Stimulated activated CD8-positive, alpha-beta memory T cell treated with anti-CD3 and anti-CD28 coated beads, Interleukin-12 subunit alpha, Interleukin-12 subunit beta, amount 100 ng/mL, for 24 hours (primary cell): Measurements from ENCODE around the gene ORM1.

ENCODE experiments used
- DNase-seq: peaks from one replicate; pipeline ENCODE4 v3.0.0-alpha.2; 2020; ENCODE audit errors: extremely low read depth

ORM1 gene

DNA sequence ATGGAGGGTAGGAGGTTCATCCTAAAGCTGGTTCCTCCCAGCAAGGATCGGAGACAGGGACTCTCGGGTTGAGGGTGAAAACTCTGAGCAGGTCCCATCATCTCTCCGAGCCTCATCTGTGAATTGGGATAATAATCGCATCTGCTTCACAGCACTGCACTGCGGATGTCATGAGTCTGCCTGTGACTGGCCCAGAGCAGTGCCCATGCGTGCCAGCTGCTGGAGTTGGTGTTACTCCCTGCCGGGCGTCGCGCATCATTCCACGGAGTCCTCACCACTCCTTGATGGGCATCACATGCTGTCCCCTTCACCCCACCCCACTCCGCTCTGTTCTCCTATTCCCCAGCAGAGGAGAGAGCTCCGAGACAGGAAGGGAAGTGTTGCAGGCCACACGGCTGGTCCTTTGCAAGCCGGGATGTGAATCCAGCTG, 35.1 kb upstream of the ORM1 start:
- DNase-seq, result no peak

DNA sequence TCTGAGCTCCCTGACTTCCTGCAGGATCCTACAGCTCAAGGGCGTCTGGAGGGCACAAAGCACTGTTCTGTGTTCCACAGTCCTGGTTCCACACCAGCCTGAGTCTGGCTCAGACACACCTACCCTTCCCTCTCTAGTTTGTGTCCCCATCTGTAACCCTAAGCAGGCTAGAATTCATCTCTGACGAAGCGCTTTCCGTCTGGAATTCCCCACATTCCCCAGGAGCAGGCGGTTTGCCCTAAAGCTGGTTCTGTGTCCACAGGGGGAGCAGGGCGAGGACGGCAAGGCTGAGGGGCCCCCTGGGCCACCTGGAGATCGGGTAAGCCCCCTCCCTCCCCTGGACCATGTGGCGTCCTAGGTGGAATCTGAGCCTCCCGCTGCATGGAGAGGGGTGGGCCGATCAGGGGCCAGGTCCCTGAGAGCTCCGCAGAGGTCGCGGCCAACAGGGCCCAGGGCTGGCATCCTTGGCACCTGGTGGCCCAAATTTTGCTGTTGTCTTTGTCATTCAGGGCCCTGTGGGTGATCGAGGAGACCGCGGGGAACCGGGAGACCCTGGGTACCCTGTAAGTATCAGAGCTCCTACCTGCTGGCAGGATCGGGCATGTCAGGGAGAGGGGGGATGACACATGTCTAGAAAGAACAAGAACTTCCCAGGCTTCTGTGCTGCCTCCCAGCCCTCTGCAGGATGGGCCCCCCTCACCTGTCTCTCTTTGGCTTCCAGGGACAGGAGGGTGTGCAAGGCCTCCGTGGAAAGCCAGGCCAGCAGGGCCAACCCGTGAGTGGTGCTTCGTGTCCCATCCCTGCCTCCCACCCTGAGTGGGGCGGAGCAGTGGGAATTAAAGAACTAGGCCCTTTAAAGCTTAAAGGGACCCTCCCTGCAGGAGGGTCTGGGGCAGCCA, 34.5 kb upstream of the ORM1 start:
- no peak for DNase-seq

DNA sequence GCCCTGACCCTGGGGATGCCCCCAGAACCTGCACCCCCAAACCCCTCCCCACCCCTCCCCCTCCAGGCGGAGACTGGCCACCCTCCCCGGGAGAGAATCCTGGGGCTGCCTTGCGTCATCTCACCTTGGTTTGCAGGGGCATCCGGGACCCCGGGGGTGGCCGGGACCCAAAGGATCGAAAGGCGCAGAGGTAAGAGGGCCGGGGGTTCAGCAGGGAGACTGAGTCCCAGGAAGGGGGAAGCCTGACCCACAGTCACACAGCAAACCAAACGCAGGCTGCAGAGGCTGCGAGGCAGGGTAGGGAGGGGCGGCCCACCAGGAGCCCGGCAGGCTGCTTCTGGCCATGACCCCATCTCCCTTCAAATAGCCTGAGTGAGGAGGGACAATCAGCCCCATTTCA, 33.8 kb upstream of the ORM1 start:
- no peak for DNase-seq

DNA sequence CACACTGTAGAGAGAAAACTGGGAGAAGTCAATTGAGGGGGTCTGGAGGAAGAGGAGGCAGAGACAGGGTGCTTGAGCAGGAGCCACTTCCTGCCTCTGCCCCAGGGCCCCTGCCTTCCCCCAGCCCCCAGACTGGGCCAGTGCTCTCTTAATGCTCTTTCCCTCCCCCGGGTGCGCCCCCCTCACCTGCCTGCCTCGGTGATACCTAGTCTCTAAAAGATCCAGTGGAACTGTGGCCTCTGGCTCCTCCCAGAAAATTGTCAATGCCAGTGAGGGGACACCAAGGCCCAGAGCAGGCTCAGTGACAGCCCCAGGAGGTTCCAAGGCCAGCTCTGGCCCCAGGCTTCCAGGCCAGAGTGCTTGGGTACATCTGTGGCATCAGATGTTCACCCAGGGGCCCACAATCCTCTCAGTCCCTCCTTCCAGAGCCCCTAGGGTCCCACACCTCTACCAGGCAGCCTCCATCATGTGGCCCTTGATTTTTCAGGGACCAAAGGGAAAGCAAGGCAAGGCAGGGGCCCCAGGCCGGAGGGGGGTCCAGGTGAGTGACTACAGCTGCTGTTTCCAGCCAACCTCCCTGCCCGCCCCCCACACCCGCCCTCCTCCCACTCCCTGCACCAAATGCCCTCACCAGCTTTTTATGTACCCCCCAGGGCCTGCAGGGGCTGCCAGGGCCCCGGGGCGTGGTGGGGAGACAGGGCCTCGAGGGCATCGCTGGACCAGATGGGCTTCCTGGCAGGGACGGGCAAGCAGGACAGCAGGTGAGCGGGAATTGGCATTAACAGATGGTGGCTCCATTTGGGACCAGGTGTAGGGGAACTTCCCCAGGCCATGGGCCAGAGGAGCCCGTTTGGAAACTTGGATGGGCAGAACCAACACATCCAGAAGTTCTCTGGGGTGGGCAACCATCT, 33.1 kb upstream of the ORM1 start:
- no peak for DNase-seq

DNA sequence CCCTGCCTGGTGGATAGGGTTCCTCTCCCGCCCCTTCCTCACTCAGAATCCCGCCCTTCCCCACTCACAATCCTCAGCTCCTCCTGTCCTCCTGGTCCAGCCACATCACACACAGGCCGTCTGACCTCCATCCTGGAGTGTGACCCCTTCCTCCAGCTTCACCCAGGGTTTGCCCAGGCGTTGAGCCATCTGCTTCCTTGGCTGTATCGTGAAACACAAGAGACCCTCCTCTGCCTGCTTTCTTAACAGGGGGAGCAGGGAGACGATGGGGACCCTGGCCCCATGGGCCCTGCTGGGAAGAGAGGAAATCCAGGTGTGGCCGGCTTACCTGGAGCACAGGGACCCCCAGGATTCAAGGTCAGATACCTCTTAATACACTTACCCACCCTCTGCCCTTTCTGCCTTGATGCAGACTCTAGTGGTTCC, 32.3 kb upstream of the ORM1 start:
- DNase-seq, result no peak

DNA sequence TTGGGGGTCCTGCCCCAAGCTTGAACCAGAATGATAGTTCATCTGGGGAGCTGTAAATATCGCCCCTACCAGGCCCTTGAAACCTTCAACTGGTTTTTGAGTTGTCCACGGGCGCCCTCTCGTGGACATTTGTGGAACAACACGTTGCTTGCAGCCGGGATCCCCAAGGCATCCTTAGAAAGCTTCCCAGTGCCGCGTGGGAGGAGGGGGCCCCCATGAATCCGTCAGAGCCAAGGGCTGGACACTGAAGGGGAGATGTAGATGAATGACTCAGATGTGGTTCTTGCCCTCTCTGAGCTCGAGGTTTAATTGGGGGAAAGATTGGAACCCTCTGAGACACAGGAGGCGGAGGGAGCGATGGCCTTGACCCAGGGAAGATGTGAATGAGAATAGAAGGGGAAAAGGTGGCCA, 31.8 kb upstream of the ORM1 start:
- peak; percentile 19 for DNase-seq

DNA sequence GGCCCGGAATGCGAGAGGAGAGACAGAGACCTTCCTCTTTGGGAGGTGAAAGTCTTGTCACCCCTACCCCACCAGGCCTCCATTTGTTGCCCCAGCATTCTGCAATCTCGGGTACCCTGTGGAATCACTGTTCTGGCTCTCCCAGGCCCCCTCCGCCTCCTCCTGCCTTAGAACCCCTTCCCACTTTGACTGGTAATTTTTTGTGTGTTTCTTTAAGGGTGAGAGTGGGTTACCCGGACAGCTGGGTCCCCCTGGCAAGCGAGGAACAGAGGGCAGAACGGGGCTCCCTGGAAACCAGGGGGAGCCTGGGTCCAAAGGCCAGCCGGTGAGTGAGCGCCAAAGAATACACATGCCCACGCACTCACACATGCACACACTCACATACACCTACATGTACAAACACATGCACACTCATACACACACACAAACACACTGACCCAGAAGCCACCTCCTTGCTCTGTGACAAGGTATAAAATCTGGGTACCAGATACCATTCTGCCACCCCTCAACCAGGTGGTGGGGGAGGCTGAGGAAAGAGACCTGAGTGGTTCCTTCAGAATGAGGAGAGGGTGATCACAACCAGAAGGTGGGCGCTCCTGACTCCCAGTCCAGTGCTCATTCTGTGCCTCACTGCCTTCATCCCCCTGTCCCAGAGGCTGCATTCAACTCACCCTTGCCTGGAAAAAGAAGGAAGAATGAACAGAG, 30.9 kb upstream of the ORM1 start:
- no peak for DNase-seq

DNA sequence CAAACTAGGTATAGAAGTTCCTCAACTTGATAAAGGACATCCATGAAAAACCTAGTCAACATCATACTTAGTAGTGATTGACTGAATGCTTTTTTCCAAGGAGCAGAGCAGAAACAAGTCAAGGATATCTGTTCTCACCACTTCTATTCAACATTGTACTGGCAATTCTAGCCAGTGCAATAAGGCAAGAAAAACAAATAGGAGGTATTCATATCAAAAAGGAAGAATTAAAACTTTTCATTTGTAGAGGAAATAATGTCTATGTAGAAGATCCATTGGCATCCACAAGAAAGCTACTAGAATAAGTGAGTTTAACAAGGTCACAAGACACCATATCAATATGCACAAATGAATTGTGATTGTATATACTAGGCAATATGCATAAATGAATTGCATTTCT, 28.2 kb upstream of the ORM1 start:
- no peak for DNase-seq

DNA sequence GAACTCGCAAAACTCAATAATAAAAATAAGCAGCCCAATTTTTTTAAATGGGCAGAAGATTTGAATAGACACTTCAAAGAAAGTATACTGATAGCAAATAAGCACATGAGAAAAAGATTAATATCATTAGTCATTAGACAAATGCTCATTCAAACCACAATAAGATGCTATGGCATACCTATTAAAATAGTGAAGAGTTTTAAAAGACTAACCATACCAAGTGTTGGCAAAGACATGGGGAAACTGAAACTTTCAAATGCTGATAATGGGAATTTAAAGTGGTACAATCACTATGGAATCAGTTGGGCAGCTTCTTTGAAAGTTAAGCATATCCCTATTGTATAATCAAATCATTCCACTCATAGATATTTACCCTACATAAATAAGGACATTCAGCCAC, 26.6 kb upstream of the ORM1 start:
- no peak for DNase-seq

DNA sequence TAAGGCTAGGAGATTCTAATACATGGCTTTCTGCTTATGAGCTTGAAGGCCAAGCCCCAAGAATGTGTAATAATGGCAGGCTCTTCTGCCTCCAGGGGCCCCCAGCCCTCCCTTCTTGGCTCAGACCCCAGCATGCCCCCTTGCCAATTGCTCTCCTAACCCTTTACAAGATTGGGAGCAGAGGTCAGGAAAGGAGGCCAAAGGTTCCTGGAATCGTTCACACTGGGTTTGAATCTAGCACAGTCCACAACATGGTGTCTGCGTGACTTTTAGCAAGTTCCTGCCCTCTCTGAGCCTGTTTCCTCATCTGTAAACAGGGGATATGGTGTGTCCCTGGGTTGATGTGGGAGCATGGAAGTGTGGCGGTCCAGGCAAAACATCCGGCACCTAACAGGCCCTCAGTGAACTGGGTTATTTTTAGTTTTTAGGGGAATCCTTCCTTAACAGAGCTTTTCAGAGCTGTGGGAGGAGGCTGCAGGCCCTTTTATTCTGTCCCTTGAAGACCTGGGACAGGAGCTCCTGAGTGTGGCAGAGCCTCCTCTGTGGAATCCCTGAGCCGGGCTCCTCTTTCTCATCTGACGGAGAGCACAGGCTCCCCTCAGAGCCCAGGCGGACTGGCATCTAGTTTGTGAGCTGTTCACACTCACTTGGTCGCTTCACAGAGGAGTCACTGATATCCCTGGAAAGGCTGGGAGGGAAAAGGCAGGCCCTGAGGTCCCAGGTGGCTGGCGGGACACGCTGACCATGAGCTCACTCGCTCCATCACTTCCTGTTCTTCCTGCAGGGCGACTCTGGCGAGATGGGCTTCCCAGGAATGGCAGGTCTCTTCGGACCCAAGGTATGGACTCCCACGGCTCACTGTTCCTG, 23.4 kb upstream of the ORM1 start:
- DNase-seq, result no peak

DNA sequence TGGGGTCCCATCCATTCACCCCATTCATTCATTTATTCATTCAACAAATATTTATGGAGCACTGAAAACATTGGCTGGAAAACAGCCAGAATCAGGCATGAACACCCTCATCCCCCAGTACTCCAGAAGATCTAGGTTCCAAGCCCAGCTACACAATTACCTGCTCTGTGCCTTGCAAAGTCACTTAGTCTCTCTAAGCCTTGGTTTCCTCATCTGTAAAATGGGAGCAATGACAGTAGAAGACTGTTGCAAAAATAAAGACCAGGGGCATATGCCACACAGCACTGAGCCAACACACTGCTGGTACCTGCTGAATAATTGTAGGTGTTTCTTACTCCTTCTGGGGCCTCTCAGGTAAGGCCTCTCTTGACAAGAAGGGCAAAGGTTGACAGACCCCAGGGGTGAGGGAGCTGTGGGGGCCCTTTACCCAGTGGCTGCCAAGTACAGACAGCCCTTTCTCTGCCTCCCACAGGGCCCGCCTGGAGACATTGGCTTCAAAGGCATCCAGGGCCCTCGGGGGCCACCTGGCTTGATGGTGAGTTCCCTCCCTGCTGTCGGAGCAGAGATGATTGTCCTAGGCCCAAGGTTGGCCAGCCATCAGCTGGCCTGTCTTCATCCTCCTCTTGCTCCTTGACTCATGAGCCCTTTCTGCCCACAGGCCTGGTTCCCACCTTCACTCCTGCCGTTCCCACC, 22.6 kb upstream of the ORM1 start:
- no peak for DNase-seq

DNA sequence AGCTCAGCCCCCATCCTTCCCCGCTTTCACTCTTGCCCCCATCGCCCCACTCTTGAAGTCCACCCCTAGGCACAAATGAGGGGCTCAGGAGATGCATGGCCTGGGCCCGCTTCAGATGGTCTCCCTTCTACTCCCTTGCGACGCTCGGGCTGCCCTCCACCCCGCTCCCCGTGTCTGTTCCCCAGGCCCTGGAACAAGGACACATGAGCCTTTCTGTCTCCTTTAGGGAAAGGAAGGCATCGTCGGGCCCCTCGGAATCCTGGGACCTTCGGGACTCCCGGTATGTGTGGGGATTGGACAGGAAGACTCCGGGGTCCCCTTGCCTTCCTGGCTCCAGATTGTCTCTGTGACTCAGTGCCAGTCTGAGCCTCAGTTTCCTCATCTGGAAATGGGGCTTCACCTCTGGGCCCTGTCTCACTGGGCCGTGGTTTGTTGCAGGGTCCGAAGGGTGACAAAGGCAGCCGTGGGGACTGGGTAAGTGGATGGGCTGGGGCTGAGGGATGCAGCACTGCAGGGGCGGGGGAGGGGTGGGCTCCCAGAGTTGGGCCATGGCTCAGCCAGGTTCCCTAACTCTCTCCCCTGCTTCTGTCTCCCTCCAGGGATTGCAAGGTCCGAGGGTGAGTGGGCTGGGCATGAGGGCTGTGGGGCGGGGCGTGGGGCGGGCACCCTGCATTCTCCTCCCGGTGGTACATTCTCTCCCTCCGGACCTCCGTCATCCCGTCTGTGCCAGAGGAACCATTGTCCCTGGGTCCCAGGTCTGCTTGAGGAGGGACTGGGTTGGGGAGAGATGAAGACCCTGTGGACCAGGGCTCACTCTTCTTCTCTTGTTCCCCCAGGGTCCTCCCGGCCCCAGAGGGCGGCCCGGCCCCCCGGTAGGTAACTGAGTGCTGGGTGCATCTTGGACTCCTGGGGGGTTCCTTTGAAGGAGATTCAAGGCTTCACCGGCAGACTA, 21.8 kb upstream of the ORM1 start:
- no peak for DNase-seq

DNA sequence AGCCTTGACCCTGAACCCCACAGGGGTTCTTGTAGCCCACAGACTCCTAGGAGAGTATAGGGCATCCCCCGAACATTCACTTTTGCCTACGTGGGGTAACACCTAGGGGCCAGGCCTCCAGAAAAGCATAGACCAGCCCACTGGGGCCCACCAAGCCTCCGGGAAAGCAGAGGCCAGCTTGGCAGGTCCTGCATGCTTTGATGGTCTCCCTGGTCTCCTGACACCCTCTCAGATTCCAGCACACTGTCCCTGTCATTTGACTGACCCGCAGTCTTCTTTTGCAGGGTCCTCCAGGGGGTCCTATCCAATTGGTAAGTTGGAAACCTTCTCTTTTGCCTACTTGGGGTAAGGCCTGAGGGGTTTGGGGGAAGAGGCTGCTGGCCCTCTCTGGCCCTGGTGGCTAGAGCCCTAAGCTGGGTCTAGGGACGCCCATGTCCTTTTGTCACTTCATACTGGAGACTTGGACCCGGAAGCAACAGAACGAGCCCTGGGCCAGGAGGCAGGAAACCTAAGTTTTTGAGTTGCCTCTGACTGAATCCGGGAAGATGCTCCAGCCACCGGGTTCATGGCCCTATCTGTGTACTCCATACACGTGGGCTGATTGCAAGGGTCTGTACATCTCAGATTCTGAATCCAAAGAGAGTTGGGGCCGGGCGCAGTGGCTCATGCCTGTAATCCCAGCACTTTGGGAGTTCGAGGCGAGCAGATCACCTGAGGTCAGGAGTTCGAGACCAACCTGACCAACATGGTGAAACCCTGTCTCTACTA, 20.9 kb upstream of the ORM1 start:
- DNase-seq, result no peak

DNA sequence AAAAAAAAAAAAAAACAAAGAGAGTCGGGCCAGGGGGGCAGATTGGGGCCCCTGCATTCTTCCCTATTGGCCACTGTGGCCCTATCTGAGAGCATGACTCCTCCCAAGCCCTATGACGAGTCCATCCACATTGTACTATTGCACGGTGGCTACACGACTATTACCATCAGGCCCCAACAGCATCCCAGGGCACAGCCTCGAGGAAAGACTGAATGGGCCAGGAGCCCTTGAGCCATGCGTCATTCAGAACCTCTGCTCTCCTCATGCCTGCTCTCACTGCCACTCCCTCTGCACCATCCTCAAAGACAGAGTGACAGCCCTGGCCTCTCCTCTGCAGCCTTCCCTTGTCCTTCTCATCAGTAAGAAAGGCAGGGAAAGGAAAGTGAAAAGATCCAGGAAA, 20.2 kb upstream of the ORM1 start:
- DNase-seq, result no peak

DNA sequence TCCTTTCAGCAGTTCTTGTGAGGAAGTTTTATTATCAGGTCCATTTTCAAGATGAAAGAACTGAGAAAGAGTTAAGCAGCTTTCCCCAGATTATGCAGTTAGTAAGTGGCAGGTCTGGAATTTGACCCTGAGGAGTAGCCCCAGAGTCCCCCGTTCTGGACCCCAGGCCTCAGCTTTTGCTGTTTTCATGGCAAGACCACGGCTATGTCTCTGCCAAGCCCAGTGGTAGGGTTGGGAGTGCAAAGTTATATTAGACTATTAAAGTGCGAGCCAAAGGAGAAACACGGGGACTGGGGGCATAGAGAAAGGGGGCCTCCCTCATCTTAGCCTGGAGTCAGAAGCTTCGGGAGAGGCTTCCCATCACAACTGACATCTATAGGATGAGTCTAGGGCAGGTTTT, 19.3 kb upstream of the ORM1 start:
- no peak for DNase-seq

DNA sequence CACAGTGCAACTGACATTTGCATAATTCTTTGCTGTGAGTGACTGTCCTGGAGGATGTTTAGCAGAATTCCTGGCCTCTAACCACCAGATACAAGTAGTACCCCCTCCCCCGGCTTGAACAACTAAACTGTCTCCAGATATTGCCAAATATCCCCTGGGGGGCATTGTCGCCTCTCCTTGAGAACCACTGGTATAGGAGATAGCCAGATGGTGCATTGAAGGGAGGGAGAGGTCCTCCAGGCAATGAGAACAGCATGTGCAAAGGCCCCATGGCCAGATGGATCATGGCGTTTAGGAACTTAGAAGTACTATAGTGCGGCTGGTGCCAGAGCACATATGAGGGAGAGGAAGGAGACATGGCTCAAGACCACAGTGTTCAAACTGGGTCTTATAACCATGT, 18.9 kb upstream of the ORM1 start:
- no peak for DNase-seq

DNA sequence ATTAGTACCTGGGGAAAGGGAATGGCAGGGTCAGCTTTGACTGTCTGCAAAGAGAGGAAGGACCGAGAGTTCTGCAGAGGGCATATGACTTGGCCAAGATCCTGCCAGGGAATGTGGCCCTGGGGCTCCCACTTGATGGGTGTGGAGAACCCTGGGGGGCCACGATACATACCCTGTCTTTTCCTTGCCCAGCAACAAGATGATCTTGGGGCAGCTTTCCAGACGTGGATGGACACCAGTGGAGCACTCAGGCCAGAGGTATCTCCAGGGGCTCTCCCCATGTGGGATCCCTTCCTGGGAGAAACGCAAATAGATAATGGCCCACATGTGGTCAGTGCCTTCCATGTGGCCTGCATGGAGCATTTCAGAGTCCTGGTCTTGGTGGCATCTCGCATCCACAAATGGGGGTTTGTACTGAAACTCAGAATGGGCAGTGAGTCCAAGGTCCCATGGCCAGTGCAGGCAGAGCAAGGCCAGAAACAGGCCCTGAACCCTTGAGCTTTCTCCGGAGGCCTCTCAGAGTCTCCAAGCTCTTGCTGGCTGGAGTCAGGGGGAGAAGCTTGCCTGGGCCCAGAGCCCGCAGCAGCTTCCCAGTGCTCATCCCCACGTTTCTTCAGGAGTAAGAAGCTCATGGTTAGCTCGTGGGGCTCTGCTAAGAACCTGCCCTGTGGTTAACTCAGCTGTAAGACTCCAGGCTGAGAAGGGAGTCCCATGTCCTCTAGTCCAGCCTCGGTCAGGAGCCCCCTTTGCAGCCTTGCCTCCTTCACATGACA, 18.3 kb upstream of the ORM1 start:
- no peak for DNase-seq

DNA sequence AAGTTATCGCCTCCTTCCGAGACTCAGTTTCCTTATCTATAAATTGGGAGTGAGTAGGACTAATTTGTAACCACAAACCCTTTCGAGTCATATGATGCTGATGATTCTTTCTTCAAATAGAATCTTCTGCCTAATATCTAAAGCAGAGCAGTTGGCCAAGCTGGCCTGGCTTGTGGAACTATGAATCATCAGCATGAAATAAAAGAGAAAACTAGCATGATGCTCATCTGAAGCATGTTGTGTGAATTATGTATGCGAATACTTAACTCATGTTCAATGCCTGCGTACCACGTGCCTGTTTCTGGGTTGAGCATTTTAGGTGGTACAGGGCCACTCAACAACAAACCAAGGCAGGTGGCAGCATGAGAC, 15.0 kb upstream of the ORM1 start:
- DNase-seq, result no peak
